ENCODE results near the gene ABL1.

The ABL1 gene

DNA sequence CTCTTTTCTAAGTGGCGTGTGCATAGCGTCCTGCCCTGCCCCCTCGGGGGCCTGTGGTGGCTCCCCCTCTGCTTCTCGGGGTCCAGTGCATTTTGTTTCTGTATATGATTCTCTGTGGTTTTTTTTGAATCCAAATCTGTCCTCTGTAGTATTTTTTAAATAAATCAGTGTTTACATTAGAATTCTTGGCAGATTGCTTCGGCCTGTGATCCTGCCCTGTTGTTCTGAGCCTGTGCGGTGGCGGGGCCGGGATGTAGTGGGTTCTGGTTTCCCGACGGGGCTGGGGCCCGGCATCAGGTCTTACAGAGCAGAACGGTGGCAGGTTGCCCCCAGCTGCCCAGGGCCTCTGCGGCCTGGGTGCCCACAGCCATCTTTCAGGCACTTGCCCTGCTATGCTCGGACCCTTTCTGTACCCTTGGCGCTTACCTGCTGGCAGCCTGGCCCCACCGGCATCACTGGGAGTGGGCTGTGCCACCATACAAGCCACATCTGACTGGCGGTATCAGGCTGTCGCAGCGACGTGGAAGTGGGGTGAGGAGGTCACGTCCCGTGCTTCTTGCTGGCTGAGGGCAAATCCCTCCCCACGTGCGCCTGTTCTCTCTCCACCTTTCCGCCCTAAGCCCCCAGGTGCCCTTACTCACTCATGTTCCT, 52.6 kb downstream of the ABL1 start:
- H3K4me3 ChIP-seq (ENCODE audit: low read depth, low read length): no peak overlapping the region
- TF ChIP-seq, protein P1, sequence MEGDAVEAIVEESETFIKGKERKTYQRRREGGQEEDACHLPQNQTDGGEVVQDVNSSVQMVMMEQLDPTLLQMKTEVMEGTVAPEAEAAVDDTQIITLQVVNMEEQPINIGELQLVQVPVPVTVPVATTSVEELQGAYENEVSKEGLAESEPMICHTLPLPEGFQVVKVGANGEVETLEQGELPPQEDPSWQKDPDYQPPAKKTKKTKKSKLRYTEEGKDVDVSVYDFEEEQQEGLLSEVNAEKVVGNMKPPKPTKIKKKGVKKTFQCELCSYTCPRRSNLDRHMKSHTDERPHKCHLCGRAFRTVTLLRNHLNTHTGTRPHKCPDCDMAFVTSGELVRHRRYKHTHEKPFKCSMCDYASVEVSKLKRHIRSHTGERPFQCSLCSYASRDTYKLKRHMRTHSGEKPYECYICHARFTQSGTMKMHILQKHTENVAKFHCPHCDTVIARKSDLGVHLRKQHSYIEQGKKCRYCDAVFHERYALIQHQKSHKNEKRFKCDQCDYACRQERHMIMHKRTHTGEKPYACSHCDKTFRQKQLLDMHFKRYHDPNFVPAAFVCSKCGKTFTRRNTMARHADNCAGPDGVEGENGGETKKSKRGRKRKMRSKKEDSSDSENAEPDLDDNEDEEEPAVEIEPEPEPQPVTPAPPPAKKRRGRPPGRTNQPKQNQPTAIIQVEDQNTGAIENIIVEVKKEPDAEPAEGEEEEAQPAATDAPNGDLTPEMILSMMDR (conservative IDR thresholded peaks at IDR 0.05; ENCODE audit: low read depth, low read length): no peak
- DNase-seq (ENCODE audit: low read depth): peak; percentile 33

DNA sequence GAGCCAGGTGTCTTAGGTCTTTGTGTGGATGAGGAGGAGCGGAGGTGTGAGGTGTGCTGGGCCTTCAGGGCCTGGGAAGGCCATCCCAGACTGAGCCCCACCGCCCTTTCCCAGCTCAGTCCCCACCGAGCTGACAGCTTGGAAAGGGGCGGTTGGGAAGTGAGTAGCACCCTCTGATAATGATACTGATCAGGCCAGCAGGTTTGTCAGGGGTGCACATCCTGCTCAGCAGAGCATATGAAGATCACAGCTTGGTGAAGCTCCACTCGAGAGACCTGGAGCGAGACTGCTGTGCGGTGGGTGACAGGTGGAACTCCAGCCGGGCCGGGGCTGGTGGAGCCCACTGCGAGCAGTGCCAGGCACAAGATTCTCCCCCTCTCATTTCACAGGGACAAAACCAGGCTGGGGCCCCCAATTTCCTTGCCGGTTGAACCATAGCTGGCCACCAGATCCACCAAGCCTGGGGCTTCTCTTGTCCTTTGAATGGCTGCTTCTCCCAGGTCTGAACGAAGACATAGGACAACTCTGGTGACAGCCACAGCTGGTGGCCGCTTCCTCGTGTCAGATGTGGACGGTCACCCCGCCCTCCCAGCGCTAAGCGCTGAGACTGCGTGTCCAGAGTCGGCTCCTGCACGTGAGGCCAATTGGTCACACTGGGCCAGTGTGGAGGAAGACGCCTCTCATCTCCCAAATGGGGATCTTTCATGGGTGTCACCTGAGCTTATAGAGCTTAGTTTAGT, 53.3 kb downstream of the ABL1 start:
- DNase-seq (ENCODE audit: low read depth): no peak
- TF ChIP-seq, protein P1 (conservative IDR thresholded peaks at IDR 0.05; ENCODE audit: low read depth, low read length): no peak
- no peak overlapping the region for H3K4me3 ChIP-seq (ENCODE audit: low read depth, low read length)

GRCh38 chr9:130890124-130890523, 55.1 kb downstream of the ABL1 start:
- DNase-seq (ENCODE audit: low read depth): no peak
- no peak overlapping the region for H3K4me3 ChIP-seq (ENCODE audit: low read depth, low read length)
- TF ChIP-seq, protein P1 (conservative IDR thresholded peaks at IDR 0.05; ENCODE audit: low read depth, low read length): no peak

GRCh38 chr9:130890870-130891687, 56.0 kb downstream of the ABL1 start:
- TF ChIP-seq, protein P1 (conservative IDR thresholded peaks at IDR 0.05; ENCODE audit: low read depth, low read length): no peak
- DNase-seq (ENCODE audit: low read depth): no peak
- H3K4me3 ChIP-seq (ENCODE audit: low read depth, low read length): no peak overlapping the region

GRCh38 chr9:130891688-130892476, 56.8 kb downstream of the ABL1 start:
- TF ChIP-seq, protein P1 (conservative IDR thresholded peaks at IDR 0.05; ENCODE audit: low read depth, low read length): no peak
- DNase-seq (ENCODE audit: low read depth): no peak
- H3K4me3 ChIP-seq (ENCODE audit: low read depth, low read length): no peak overlapping the region

DNA sequence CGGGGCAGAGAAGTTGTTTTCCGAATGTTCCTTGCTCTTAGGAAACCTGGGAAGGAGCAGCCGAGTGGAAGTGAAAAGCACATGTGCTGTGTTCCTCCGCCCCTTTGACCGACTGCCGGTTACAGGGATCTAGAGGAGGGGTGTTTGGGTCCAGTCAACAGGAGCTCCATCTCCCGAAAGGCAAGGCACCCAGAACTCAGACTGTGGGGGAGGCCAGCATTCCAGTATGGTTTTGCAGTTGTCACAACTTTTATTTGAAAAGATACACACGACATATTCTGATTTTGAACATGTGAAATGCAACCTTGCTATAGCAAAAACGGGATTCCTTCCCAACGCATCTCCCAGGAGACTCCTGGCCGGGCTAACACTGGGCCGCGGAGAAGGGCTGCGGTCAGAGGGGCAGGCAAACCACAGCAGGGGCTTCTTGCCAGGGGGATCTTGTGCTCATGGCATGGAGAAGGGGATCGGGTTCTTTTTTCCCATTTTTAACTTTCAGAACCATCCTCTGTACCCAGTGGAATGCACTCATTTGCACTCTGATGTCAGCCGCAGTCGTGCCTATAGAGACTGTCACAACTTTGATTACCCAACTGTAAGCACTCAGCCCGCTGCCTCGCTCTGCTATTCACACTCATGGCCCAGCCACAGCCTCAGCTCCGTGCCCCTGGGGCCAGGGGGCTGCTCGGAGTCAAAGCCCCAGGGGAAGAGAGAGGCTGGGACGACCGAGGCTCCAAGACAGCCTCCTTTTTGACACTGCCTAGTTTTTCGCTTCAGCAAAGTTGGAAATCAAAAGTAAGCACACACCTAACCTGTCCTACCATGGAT, 57.6 kb downstream of the ABL1 start:
- TF ChIP-seq, protein P1 (conservative IDR thresholded peaks at IDR 0.05; ENCODE audit: low read depth, low read length): no peak
- no peak overlapping the region for H3K4me3 ChIP-seq (ENCODE audit: low read depth, low read length)

More for the DNA sequence above, 57.6 kb downstream of the ABL1 start:
- DNase-seq (ENCODE audit: low read depth): no peak
